OCI-LY3 (cell line): ENCODE results near the gene TTC23.

Source experiments
- EZH2phosphoT487 ChIP-seq: fragments of 200-600 bp; shearing (Covaris generic); IDR thresholded peaks from 2 replicates; pipeline ENCODE4 v1.6.1; 2018; ENCODE audit warnings: antibody characterized with exemption, mixed run types, low read depth
- TF ChIP-seq, protein P1 (sequence below): fragments of 200-600, 300-600 bp; sonication (generic); IDR thresholded peaks from 2 replicates; pipeline ENCODE4 v1.5.1; 2014; ENCODE audit warnings: antibody characterized with exemption, low read length, low read depth

DNA sequence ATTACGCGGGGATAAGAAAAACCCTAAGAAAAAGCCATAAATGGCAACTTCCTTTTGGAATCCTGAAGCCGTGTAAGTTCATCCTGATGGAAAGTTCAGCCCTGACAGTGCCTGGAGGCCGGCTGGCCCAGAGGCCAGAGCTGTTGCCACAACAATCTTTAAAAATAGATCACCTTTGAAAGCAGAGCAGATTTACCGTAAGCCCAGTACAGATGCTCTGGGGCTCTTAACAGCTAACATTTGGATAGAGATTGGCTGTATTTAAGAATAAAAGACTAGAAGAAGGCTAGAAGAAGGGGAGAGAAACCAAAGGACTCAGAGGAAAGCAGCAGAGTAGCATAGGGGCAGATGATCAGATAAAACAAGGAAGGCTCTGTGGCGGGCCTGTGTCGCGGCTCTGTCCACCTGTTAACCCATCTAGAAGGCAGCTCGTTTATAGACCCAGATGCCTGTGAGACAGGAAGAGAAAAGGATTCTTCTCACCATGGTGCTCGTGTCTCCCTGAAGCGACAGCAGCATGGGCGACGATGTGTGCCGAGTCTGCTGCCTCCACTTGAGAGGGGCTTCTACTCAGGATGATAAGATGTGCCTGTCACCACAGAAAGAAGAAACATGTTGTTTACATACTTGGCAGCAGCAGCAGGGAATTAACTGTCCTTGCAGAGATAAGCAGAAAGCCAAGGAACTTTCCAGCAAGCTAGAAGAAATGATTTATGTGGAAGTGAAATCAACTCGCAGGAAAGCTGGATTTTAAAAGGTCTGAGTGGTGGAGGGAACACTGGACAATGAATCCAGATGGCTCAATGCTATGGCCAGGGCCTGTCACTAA lies 74.6 kb downstream of the TTC23 start:
- TF ChIP-seq, protein P1, sequence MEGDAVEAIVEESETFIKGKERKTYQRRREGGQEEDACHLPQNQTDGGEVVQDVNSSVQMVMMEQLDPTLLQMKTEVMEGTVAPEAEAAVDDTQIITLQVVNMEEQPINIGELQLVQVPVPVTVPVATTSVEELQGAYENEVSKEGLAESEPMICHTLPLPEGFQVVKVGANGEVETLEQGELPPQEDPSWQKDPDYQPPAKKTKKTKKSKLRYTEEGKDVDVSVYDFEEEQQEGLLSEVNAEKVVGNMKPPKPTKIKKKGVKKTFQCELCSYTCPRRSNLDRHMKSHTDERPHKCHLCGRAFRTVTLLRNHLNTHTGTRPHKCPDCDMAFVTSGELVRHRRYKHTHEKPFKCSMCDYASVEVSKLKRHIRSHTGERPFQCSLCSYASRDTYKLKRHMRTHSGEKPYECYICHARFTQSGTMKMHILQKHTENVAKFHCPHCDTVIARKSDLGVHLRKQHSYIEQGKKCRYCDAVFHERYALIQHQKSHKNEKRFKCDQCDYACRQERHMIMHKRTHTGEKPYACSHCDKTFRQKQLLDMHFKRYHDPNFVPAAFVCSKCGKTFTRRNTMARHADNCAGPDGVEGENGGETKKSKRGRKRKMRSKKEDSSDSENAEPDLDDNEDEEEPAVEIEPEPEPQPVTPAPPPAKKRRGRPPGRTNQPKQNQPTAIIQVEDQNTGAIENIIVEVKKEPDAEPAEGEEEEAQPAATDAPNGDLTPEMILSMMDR: no peak
- no peak for TF ChIP-seq EZH2phosphoT487
